ENCODE measurements around the gene MTERF2.

- TF ChIP-seq POLR2A (IDR thresholded peaks at IDR 0.05): no peak
- no peak for TF ChIP-seq CTCF (IDR thresholded peaks at IDR 0.05)
These were observed 5.2 kb downstream of the MTERF2 start for GRCh38 chr12:106981788-106982187.
